Loucy (cell line): Measurements from ENCODE around the gene ATP11C.

Source experiments
- CTCF ChIP-seq: fragments of 200-600 bp; sonication (generic); conservative IDR thresholded peaks from 2 replicates; pipeline ENCODE4 v1.5.1; 2014; ENCODE audit warnings: mild to moderate bottlenecking, antibody characterized with exemption, low read length
- EZH2phosphoT487 ChIP-seq: fragments of 200-600 bp; IDR thresholded peaks from 2 replicates; pipeline ENCODE4 v1.6.1; 2018; ENCODE audit warnings: antibody characterized with exemption, mild to moderate bottlenecking, moderate library complexity, borderline replicate concordance

- TF ChIP-seq CTCF (no peak), EZH2phosphoT487 (no peak)
Observed at GRCh38 chrX:139820358-139820984, 112.4 kb downstream of the ATP11C start.
